ENCODE results near the gene ZNF511. TPM values are rescaled to one million over a fixed set of nuclear protein-coding genes. Genes with fewer than 3 reads are reported as not detected.
A peak's percentile ranks its signal among the peaks of the same experiment; 100 is the strongest.

The ZNF511 gene
- total and polyA plus RNA-seq, 4 experiments from 2014 or later: 31.5 to 107 (median 51.0) TPM

DNA sequence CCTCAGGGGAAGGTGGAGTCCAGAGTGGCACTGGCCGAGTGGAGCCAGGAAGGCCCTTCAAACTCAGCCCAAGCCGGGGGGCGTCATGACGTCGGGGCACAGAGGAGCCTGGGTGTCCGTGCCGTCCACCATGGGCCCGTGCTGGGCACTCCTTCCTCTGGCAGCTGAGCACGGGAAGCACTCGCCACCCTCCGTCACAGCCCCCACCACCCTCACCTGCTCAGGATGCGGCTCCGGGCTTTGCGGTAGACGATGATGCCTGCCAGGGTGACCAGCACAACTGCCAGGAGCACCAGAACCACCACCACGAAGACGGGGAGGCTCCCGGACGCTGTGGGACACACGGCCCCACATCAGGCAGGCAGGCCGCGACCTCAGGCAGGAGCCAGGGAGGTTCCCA is 40.2 kb upstream of the ZNF511 start:
- no peak for DNase-seq
- intact Hi-C loops (cut with micrococcal nuclease): no loop called here
- no peak overlapping the region for H3K4me3 ChIP-seq (ENCODE audit: low read length in 2 of 2)

DNA sequence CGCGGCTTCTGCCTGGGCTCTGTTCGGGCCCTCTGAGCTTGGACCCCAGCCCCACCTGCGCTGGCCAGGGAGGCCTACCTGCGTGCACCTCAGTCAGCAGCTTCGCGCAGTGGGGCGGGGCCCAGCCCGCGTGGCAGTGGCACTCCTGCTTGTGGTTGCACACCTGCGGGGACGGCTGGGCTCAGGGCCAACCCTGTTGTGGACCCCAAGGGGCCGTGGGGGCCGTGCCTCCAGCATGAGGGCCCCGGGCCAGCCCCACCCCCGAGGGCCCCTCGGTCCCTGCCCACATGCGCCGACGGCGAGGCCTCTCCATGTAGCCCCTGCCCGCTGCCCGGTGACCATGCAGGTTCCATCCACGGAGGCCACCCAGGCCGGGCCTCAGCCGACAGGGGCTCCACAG is 39.3 kb upstream of the ZNF511 start:
- Mint-ChIP-seq H3K36me3 (peaks cover 0 to 25% of the 10 kb centered on the region in 2 donors), H3K27me3 (no peaks in the 10 kb centered on the region), H3K4me1 (peaks cover 8 to 22% (median 13%) of the 10 kb centered on the region in 4 donors), H3K4me3 (no peak overlapping the region), H3K9me3 (no peaks in the 10 kb centered on the region), H3K27ac (no peak overlapping the region)
- Histone ChIP-seq H3K36me3 (ENCODE audit: insufficient read depth, low read length) (peaks cover 45% of the 10 kb centered on the region), H3K27ac (ENCODE audit: low read depth, low read length) (no peak overlapping the region), H3K4me1 (ENCODE audit: insufficient read depth, low read length) (peaks cover 17% of the 10 kb centered on the region), H3K27me3 (ENCODE audit: insufficient read depth, low read length) (no peaks in the 10 kb centered on the region), H3K9me3 (ENCODE audit: control insufficient read depth in 1 of 2, low read length in 2 of 2) (no peaks in the 10 kb centered on the region), H3K4me3 (ENCODE audit: low read length in 2 of 2) (no peak overlapping the region)
- CTCF ChIA-PET (ENCODE audit: partially characterized antibody): no interaction called here
- intact Hi-C loops (cut with micrococcal nuclease): no loop called here
- POLR2A ChIA-PET (ENCODE audit: partially characterized antibody): no interaction called here
- no peak for DNase-seq

More for the DNA sequence above, 40.2 kb upstream of the ZNF511 start:
- no peaks in the 10 kb centered on the region for H3K9me3 ChIP-seq (ENCODE audit: control insufficient read depth in 1 of 2, low read length in 2 of 2)
- Mint-ChIP-seq H3K4me1 (peaks cover 12 to 31% (median 19%) of the 10 kb centered on the region in 4 donors), H3K27me3 (no peaks in the 10 kb centered on the region), H3K36me3 (peaks cover 0 to 27% of the 10 kb centered on the region in 2 donors), H3K4me3 (no peak overlapping the region), H3K9me3 (no peaks in the 10 kb centered on the region), H3K27ac (no peak overlapping the region)
- ChIA-PET CTCF (ENCODE audit: partially characterized antibody) (interaction anchor here (1.4 kb wide), 1 partner anchor 9 kb away, joined by 4 read pairs; no protein-coding TSS in a partner anchor), POLR2A (ENCODE audit: partially characterized antibody) (no interaction called here)
- H3K4me1 ChIP-seq (ENCODE audit: insufficient read depth, low read length): peaks cover 25% of the 10 kb centered on the region
- H3K27me3 ChIP-seq (ENCODE audit: insufficient read depth, low read length): no peaks in the 10 kb centered on the region
- no peak overlapping the region for H3K27ac ChIP-seq (ENCODE audit: low read depth, low read length)
- peaks cover 43% of the 10 kb centered on the region for H3K36me3 ChIP-seq (ENCODE audit: insufficient read depth, low read length)

DNA sequence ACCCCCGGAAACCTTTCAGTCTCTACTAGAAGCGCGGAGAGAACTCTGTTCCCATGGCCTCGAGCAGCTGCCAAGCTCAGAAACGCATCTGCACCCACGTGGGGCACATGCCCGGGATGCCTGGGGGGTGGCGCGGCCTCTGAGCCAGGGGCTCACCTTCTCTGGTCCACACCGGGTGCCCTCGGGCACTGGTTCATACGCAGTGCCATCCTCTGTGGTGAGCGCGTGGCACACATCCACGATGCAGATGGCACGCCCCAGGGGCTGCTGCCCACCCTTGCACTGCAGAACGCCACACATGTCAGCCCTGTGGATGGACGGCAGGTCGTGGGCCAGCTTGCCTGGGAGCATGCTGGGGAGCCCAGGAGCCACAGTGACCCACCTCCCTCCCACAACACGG is 38.5 kb upstream of the ZNF511 start:
- Histone ChIP-seq H3K36me3 (ENCODE audit: insufficient read depth, low read length) (peaks cover 45% of the 10 kb centered on the region), H3K4me3 (ENCODE audit: low read length in 2 of 2) (no peak overlapping the region), H3K27ac (ENCODE audit: low read depth, low read length) (no peak overlapping the region), H3K9me3 (ENCODE audit: control insufficient read depth in 1 of 2, low read length in 2 of 2) (no peaks in the 10 kb centered on the region), H3K4me1 (ENCODE audit: insufficient read depth, low read length) (peaks cover 16% of the 10 kb centered on the region), H3K27me3 (ENCODE audit: insufficient read depth, low read length) (no peaks in the 10 kb centered on the region)
- Mint-ChIP-seq H3K4me1 (peaks cover 4 to 23% (median 12%) of the 10 kb centered on the region in 4 donors), H3K9me3 (no peaks in the 10 kb centered on the region), H3K27ac (peak overlapping the region in 1 of 7 donors; percentile 40), H3K36me3 (peaks cover 0 to 29% of the 10 kb centered on the region in 2 donors), H3K27me3 (no peaks in the 10 kb centered on the region), H3K4me3 (no peak overlapping the region)
- POLR2A ChIA-PET (ENCODE audit: partially characterized antibody): interaction anchor here (1.3 to 11.6 kb wide), 2 partner anchors 9 to 65 kb away, joined by 3 to 236 read pairs; no protein-coding TSS in a partner anchor
- intact Hi-C loops (cut with micrococcal nuclease): no loop called here
- no peak for DNase-seq
- CTCF ChIA-PET (ENCODE audit: partially characterized antibody): no interaction called here

DNA sequence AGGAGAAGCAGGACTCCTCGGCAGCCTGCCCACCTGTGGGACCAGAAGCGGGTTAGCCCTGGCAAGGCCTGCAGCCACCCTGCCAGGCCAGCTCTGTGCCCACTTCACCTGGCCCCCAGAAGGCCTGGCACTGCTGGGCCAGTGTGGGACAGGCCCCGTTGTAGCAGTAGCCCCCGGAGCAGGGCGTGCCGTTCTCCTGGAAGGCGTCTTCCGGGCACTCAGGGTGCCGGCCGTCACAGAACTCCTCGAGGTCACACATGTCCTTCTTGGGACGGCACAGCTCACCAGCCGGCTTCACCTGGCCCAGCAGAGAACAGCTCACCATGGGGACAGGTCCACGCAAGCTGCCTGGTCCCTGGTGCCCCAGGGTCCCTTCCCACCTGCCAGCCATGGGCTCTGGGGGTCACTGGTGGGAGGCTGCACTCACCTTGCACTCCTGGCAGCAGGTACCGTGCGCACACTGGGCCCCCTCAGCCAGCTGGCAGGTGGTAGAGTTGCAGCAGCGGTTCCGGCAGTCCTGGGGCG is 37.9 kb upstream of the ZNF511 start:
- H3K36me3 ChIP-seq (ENCODE audit: insufficient read depth, low read length): peaks cover 45% of the 10 kb centered on the region
- Mint-ChIP-seq H3K4me3 (no peak overlapping the region), H3K27me3 (no peaks in the 10 kb centered on the region), H3K27ac (peak overlapping the region in 1 of 7 donors; percentile 40), H3K9me3 (no peaks in the 10 kb centered on the region), H3K36me3 (peaks cover 0 to 31% of the 10 kb centered on the region in 2 donors), H3K4me1 (peaks cover 0 to 23% (median 9%) of the 10 kb centered on the region in 4 donors)
- H3K27me3 ChIP-seq (ENCODE audit: insufficient read depth, low read length): no peaks in the 10 kb centered on the region
- intact Hi-C loops (cut with micrococcal nuclease): no loop called here
- H3K9me3 ChIP-seq (ENCODE audit: control insufficient read depth in 1 of 2, low read length in 2 of 2): no peaks in the 10 kb centered on the region
- peaks cover 14% of the 10 kb centered on the region for H3K4me1 ChIP-seq (ENCODE audit: insufficient read depth, low read length)
- POLR2A ChIA-PET (ENCODE audit: partially characterized antibody): interaction anchor here (1.3 to 11.6 kb wide), 2 partner anchors 9 to 65 kb away, joined by 3 to 236 read pairs; no protein-coding TSS in a partner anchor
- H3K4me3 ChIP-seq (ENCODE audit: low read length in 2 of 2): no peak overlapping the region
- no peak overlapping the region for H3K27ac ChIP-seq (ENCODE audit: low read depth, low read length)
- no peak for DNase-seq
- CTCF ChIA-PET (ENCODE audit: partially characterized antibody): no interaction called here

DNA sequence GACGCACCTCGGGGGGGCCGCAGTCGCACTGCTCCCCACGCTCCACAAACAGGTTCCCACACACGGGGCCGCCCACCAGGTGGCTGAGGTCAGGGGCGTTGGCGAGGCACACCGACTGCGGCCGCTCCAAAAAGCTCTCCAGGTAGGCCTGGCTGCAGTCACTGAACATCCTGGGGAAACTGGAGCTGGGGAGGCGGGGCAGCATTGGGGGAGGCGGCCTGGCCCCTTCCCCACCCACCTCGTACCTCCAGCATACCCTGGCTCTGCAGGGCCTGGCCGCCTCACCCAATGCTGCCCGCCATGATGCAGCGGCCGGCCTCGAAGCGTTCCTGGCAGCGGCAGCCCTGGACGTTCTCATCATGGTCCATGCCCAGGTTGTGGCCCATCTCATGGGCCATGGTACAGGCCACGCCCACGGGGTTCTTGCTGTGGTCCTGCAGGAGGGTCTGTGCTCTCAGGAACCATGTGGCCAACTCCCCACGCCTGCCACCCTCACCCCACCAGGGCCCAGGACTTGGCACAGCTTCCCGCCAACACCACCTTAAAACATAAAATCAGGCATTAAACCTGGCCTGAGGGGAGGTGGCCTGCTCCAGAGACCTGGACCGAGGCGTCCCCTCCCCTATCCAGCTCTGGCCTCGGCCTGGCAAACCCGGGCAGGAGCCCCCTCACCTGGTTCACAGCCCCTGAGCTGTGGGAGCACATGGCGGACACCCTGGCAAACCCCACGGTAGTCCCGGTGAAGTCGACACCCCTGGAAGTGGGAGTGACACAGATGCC is 37.0 kb upstream of the ZNF511 start:
- POLR2A ChIA-PET (ENCODE audit: partially characterized antibody): interaction anchor here (0.7 to 11.6 kb wide), 3 partner anchors 10 to 64 kb away, joined by 3 to 236 read pairs (median 4); no protein-coding TSS in a partner anchor
- Mint-ChIP-seq H3K36me3 (peaks cover 0 to 30% of the 10 kb centered on the region in 2 donors), H3K9me3 (no peaks in the 10 kb centered on the region), H3K27ac (peak overlapping the region in 4 of 7 donors; percentile 10 to 25 (median 20)), H3K4me1 (peaks cover 0 to 25% (median 10%) of the 10 kb centered on the region in 4 donors), H3K4me3 (no peak overlapping the region), H3K27me3 (no peaks in the 10 kb centered on the region)
- H3K4me1 ChIP-seq (ENCODE audit: insufficient read depth, low read length): peaks cover 17% of the 10 kb centered on the region
- H3K9me3 ChIP-seq (ENCODE audit: control insufficient read depth in 1 of 2, low read length in 2 of 2): no peaks in the 10 kb centered on the region
- CTCF ChIA-PET (ENCODE audit: partially characterized antibody): no interaction called here
- intact Hi-C loops (cut with micrococcal nuclease): no loop called here
- no peak overlapping the region for H3K27ac ChIP-seq (ENCODE audit: low read depth, low read length)
- no peaks in the 10 kb centered on the region for H3K27me3 ChIP-seq (ENCODE audit: insufficient read depth, low read length)
- H3K36me3 ChIP-seq (ENCODE audit: insufficient read depth, low read length): peaks cover 45% of the 10 kb centered on the region
- H3K4me3 ChIP-seq (ENCODE audit: low read length in 2 of 2): no peak overlapping the region
- peak in 1 of 5 donors; percentile 41 for DNase-seq

DNA sequence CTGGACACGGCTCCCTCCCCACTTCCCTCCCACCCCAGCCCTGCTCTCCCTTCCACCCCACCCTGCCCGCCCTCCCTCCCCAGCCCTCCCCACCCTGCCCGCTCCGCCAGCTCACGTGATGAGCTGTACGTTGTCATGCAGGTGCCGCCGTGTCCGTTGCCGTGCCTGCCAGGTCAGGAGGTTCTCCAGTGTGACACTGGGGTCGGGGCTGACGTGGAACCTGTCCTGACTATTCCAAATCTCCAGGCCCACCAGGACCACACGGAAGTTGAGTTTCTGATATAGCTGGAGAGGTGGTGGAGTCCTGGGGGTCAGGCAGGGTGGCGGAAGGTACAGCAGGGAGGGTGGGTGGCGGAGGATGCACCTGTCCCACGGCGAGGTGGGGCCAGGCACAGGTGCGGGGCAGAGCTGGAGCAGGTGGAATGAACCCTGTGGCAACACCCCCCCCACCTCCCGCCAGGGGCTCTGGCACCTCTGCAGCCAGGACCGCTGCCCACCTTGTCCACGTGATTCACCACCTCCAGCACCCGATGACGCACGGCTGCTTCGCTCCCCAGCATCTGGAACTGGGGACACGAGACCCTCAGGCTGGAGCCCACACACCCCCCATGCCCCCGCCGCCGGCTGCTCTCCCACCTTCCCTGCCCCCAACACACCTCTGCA is 36.3 kb upstream of the ZNF511 start:
- ChIA-PET POLR2A (ENCODE audit: partially characterized antibody) (interaction anchor here (0.7 to 11.6 kb wide), 2 partner anchors 11 to 35 kb away, joined by 4 to 236 read pairs; no protein-coding TSS in a partner anchor), CTCF (ENCODE audit: partially characterized antibody) (interaction anchor here (1.0 kb wide), 1 partner anchor 35 kb away, joined by 3 read pairs; no protein-coding TSS in a partner anchor)
- intact Hi-C loops (cut with micrococcal nuclease): no loop called here

More for the DNA sequence above, 36.3 kb upstream of the ZNF511 start:
- no peak overlapping the region for H3K4me3 ChIP-seq (ENCODE audit: low read length in 2 of 2)
- peaks cover 45% of the 10 kb centered on the region for H3K36me3 ChIP-seq (ENCODE audit: insufficient read depth, low read length)
- Mint-ChIP-seq H3K4me3 (no peak overlapping the region), H3K36me3 (peaks cover 0 to 30% of the 10 kb centered on the region in 2 donors), H3K4me1 (peaks cover 0 to 25% (median 11%) of the 10 kb centered on the region in 4 donors), H3K27me3 (no peaks in the 10 kb centered on the region), H3K9me3 (no peaks in the 10 kb centered on the region), H3K27ac (peak overlapping the region in 2 of 7 donors; percentile 18 to 25)
- peaks cover 24% of the 10 kb centered on the region for H3K4me1 ChIP-seq (ENCODE audit: insufficient read depth, low read length)
- H3K9me3 ChIP-seq (ENCODE audit: control insufficient read depth in 1 of 2, low read length in 2 of 2): no peaks in the 10 kb centered on the region
- DNase-seq: peak in 1 of 5 donors; percentile 41
- no peak overlapping the region for H3K27ac ChIP-seq (ENCODE audit: low read depth, low read length)
- no peaks in the 10 kb centered on the region for H3K27me3 ChIP-seq (ENCODE audit: insufficient read depth, low read length)
